Right lobe of liver (tissue), 6 donors: ENCODE results near the gene MAP3K14. TPM values are rescaled to one million over a fixed set of nuclear protein-coding genes. Genes with fewer than 3 reads are reported as not detected.

Experiments
- ATAC-seq, 4 donors: fragments of 200-7000 bp; cut with Tn5 transposase; one replicate each; pipeline ENCODE4 v1.9.1; 2020; ENCODE audit warnings: mild to moderate bottlenecking in 4 of 4, moderate library complexity in 4 of 4
- DNase-seq, 3 donors: peaks; one replicate each; pipeline ENCODE4 v3.0.0-alpha.2; 2020
- H3K27ac ChIP-seq, 3 donors: fragments of 200-600 bp; one replicate each; pipeline ENCODE4 v1.8.0; 2022
- H3K27me3 ChIP-seq, 2 donors: fragments of 200-600 bp; one replicate each; pipeline ENCODE4 v1.8.0; 2022
- H3K36me3 ChIP-seq, 4 donors: fragments of 200-600 bp; sonication (generic) in 1 of 4; one replicate each; pipeline versions ENCODE4 v1.5.1 to v1.8.0; 2017 to 2022; ENCODE audit warnings: control low read depth in 1 of 4
- H3K4me1 ChIP-seq, 4 donors: fragments of 200-600 bp; sonication (generic) in 1 of 4; one replicate each; pipeline versions ENCODE4 v1.5.1 to v1.8.0; 2017 to 2022; ENCODE audit warnings: control low read depth in 1 of 4
- H3K4me3 ChIP-seq, 3 donors: fragments of 200-600 bp; one replicate each; pipeline ENCODE4 v1.8.0; 2022
- H3K9me3 ChIP-seq, 4 donors: fragments of 200-600 bp; sonication (generic) in 1 of 4; one replicate each; pipeline versions ENCODE4 v1.5.1 to v1.8.0; 2017 to 2022; ENCODE audit warnings: control low read depth in 1 of 4
- POLR2A ChIP-seq: fragments of 450-650 bp; IDR thresholded peaks from one replicate; pipeline ENCODE4 v1.6.1; 2017; ENCODE audit warnings: antibody characterized with exemption, mild to moderate bottlenecking
- WGBS: methylation state at CpG from one replicate; pipeline ENCODE4 v1.1.6; 2018; ENCODE audit warnings: low coverage, low lambda C conversion rate; ENCODE audit not compliant: insufficient coverage; ENCODE audit errors: missing lambda C conversion rate; 5-methylcytosine and 5-hydroxymethylcytosine counted together
- intact Hi-C, 2 donors: fragments of 100-400 bp; cut with DNase I; formaldehyde crosslinking; loops; one replicate each; pipeline versions ENCODE4 v1.11.2 to v1.14.1; 2022
- total RNA-seq, 6 experiments: library from RNA; depleted of rRNA in 2 of 6; stranded (reverse); fragments of >200 nt in 2 of 6; fragmentation: NEBNext Ultra II Directional in 3 of 6; extraction: Animal tissue kit (Norgen Biotek cat#: 25700) in 3 of 6; gene quantifications; one replicate each; pipeline versions ENCODE4 v1.1.0 to v1.2.4, GENCODE V29; 2016 to 2023
- TF ChIP-seq, protein P1 (sequence below), 4 donors: fragments of 200-600 bp in 3 of 4; fragments of 450-650 bp in 1 of 4; IDR thresholded peaks; one replicate each; pipeline versions ENCODE4 v1.5.1 to v1.8.0; 2016 to 2022; ENCODE audit warnings: antibody characterized with exemption in 4 of 4, mild to moderate bottlenecking in 2 of 4
- donor health status: DM: no; HTN: yes; CAD: no.
- donor health status: DM: no; HTN: no; CAD: no.
- donor health status: DM: no; HTN: no; CAD: no.
- donor health status: DM: no; HTN: yes; CAD: no.
- donor health status: DM: no; HTN: yes; CAD: no.

Gene MAP3K14
- total RNA-seq, 6 experiments from 2014 or later: 4.8 to 7.8 (median 6.3) TPM

DNA sequence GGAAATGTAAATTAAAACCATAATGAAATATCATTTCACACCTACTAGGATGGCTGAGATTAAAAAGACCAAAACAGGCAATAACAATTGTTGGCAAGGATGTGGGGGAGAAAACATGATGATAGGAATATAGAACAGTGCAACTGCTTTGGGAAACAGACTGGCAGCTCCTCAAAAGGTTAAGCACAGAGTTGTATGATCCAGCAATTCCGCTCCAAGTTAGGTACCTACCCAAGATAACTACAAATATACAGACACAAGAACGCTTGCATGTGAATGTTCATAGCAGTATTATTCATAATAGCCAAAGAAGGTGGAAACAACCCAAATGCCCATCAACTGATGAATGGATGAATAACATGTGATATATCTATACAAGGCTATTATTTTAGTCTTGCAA, 35.0 kb upstream of the MAP3K14 start:
- WGBS: 83% methylated on average over 2 of the region's 2 CpGs
- DNase-seq: no peak
- TF ChIP-seq, protein P1, sequence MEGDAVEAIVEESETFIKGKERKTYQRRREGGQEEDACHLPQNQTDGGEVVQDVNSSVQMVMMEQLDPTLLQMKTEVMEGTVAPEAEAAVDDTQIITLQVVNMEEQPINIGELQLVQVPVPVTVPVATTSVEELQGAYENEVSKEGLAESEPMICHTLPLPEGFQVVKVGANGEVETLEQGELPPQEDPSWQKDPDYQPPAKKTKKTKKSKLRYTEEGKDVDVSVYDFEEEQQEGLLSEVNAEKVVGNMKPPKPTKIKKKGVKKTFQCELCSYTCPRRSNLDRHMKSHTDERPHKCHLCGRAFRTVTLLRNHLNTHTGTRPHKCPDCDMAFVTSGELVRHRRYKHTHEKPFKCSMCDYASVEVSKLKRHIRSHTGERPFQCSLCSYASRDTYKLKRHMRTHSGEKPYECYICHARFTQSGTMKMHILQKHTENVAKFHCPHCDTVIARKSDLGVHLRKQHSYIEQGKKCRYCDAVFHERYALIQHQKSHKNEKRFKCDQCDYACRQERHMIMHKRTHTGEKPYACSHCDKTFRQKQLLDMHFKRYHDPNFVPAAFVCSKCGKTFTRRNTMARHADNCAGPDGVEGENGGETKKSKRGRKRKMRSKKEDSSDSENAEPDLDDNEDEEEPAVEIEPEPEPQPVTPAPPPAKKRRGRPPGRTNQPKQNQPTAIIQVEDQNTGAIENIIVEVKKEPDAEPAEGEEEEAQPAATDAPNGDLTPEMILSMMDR (IDR thresholded peaks at IDR 0.05): no peak
- Histone ChIP-seq H3K4me3 (no peak overlapping the region), H3K9me3 (no peaks in the 10 kb centered on the region), H3K27ac (no peak overlapping the region), H3K4me1 (no peaks in the 10 kb centered on the region), H3K36me3 (no peaks in the 10 kb centered on the region), H3K27me3 (no peaks in the 10 kb centered on the region)
- ATAC-seq: no peak
- intact Hi-C loops: no loop called here

DNA sequence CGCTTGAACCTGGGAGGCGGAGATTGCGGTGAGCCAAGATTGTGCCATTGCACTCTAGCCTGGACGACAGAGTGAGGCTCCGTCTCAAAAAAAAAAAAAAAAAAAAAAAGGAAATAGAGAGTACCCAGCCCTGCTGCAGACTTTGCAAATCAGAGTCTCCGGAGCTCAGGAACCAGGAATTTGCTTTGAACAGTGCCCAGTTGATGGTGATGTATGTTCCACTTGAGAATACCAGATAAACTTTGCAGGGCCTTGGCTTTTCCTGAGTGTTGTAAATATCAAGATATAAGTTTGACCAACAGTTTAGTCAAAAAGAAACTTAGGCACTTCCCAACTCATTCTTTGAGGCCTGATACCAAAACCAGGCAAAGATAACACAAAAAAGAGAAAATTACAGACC, 30.6 kb upstream of the MAP3K14 start:
- 78% methylated on average over 6 of the region's 6 CpGs for WGBS
- ATAC-seq (no peak), DNase-seq (peak in 1 of 3 donors; percentile 11)
- no peak overlapping the region for H3K27ac ChIP-seq
- no peak for TF ChIP-seq POLR2A
- TF ChIP-seq, protein P1 (IDR thresholded peaks at IDR 0.05): no peak
- H3K27me3 ChIP-seq: no peaks in the 10 kb centered on the region
- H3K9me3 ChIP-seq: no peaks in the 10 kb centered on the region
- intact Hi-C loops: no loop called here
- no peak overlapping the region for H3K4me3 ChIP-seq
- H3K4me1 ChIP-seq: no peaks in the 10 kb centered on the region
- no peaks in the 10 kb centered on the region for H3K36me3 ChIP-seq

DNA sequence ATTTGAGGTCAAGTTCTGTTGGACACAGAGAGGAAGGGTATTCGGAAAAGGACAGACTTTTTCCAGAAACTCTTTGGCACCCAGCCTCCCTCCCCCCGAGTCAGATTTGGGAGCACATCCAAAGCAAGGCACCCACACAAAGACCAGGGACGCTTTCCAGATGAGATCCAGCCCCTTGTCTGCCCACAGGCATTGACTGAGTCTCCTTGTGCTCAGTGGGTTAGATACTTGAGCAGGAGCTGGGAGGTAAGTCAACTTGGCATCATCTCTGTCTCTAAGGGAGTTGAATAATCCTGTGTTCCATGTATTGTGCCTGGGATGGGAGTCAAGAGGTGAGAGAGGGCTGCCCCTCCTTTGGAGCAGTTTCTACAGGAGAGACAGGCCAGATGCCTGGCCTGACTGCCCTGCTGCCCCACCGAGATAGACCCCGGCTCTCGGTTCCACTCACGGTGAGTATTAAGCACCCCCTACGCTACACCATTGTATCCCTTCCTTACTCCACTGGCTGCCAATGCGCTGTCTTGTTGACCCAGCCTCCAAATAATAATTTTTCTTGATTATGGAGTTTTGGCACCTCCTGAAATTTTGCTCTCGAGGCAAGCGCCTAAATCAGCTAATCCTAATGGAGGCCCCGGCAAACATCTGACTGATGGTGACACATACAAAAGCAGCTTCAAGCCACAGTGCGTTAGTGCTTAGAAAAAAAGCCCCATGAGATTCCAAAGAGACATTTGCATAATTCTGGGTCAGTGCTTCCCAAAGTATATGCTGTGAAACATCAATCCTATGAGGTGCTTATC, 29.6 kb upstream of the MAP3K14 start:
- Histone ChIP-seq H3K36me3 (no peaks in the 10 kb centered on the region), H3K27ac (no peak overlapping the region), H3K4me1 (no peaks in the 10 kb centered on the region), H3K27me3 (no peaks in the 10 kb centered on the region), H3K9me3 (no peaks in the 10 kb centered on the region), H3K4me3 (no peak overlapping the region)
- ATAC-seq: no peak
- 89% methylated on average over 6 of the region's 13 CpGs for WGBS
- peak in 1 of 3 donors; percentile 22 for DNase-seq
- no peak for TF ChIP-seq POLR2A
- TF ChIP-seq, protein P1 (IDR thresholded peaks at IDR 0.05): no peak
- intact Hi-C loops: no loop called here

DNA sequence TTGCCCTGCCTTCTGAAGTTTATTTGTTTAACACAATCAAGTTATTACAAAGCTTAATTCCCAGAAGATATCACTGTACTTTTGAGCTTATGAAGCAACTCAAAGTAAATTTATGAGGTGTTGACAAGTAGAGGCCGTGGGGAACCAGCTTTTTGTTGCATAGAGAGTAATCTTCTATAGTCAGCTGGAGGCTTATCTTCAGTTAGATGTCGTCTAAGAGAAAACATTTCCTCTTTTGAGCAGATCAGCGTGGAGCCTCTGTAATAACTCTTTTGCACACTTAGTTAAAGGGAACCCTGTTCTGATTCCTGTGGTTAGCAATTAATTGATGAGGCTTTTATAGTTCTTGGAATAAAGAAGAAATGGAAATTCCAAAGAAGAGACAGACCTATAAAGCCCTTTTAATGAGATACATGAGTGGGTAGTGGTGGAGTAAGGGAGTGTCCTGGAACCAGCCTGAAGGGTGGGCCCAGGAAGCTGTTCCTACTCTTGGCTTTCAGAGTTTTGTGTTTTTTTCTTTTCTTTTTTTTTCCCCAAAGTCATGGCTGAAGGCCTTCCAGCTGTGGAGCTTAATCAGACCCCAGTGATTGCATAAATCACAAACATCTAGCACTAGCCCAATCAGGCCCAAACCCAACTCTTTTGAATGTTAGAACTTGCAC, 28.9 kb upstream of the MAP3K14 start:
- Histone ChIP-seq H3K27me3 (no peaks in the 10 kb centered on the region), H3K36me3 (no peaks in the 10 kb centered on the region), H3K27ac (no peak overlapping the region), H3K9me3 (no peaks in the 10 kb centered on the region), H3K4me1 (no peaks in the 10 kb centered on the region), H3K4me3 (no peak overlapping the region)
- intact Hi-C loops: no loop called here
- 37% methylated on average over 3 of the region's 3 CpGs for WGBS
- ATAC-seq: no peak
- TF ChIP-seq, protein P1 (IDR thresholded peaks at IDR 0.05): no peak
- no peak for TF ChIP-seq POLR2A
- DNase-seq: no peak
